ENCODE results near the gene CCDC28A. TPM values are rescaled to one million over a fixed set of nuclear protein-coding genes. Genes with fewer than 3 reads are reported as not detected.

Gene CCDC28A
- total RNA-seq, 1 experiment from 2014 or later, result 12.0 TPM

- Histone ChIP-seq H4K20me1 (ENCODE audit: insufficient read depth) (peaks cover 3% of the 10 kb centered on the region; the same call in 1 of the 2 replicates), H3K4me2 (ENCODE audit: low read length) (no peak overlapping the region), H3K9me3 (ENCODE audit: control insufficient read depth in 1 of 2, insufficient read depth in 1 of 2, low read depth in 1 of 2, low read length in 2 of 2) (no peaks in the 10 kb centered on the region), H3K9me2 (ENCODE audit: insufficient read depth) (no peaks in the 10 kb centered on the region), H3K9ac (ENCODE audit: low read length) (no peak overlapping the region), H3K27me3 (ENCODE audit: insufficient read depth, low read length) (no peaks in the 10 kb centered on the region), H3K36me3 (ENCODE audit: control insufficient read depth in 1 of 2, insufficient read depth in 2 of 2, low read length in 2 of 2) (no peaks in the 10 kb centered on the region), H2AFZ (ENCODE audit: low read depth, low read length, poor library complexity, severe bottlenecking) (no peak overlapping the region), H3K27ac (ENCODE audit: low read depth, low read length) (no peak overlapping the region), H3K79me2 (ENCODE audit: insufficient read depth, low read length) (no peaks in the 10 kb centered on the region), H3K4me1 (ENCODE audit: control insufficient read depth in 1 of 2, insufficient read depth in 2 of 2, low read length in 2 of 2) (peaks cover 2 to 14% of the 10 kb centered on the region in 2 experiments; a peak in 3 of 4 replicates), H3K4me3 (replicated peaks in 1 of 2; ENCODE audit: low read depth in 1 of 2, low read length in 2 of 2) (no peak overlapping the region)
- ChIA-PET RAD21 (ENCODE audit: low non-redundant PET in 1 of 2, low total read pairs in 2 of 2, uncharacterized antibody in 2 of 2, unreplicated experiment in 2 of 2) (no interaction called here), CTCF (no interaction called here), POLR2A (no interaction called here)
- no peak for TF ChIP-seq CEBPB (IDR thresholded peaks at IDR 0.05; ENCODE audit: low read depth)
- no peak for TF ChIP-seq SIN3A (IDR thresholded peaks at IDR 0.05; ENCODE audit: low read depth)
- no peak for TF ChIP-seq POLR2AphosphoS5 (IDR thresholded peaks at IDR 0.05; ENCODE audit: low read depth, low read length)
- no peak for TF ChIP-seq EZH2phosphoT487 (IDR thresholded peaks at IDR 0.05; ENCODE audit: borderline replicate concordance)
- no peak for TF ChIP-seq JUND (IDR thresholded peaks at IDR 0.05)
- BruUV-seq (replicated peaks), result no TSS peak
- no peak for DNase-seq (ENCODE audit: low read depth, low spot score)
- ATAC-seq, result no peak
- intact Hi-C loops (cut with micrococcal nuclease), result no loop called here
Observed at GRCh38 chr6:138776659-138777058, 3.1 kb downstream of the CCDC28A start.

- Histone ChIP-seq H3K9me2 (ENCODE audit: insufficient read depth) (no peaks in the 10 kb centered on the region), H3K4me1 (ENCODE audit: control insufficient read depth in 1 of 2, insufficient read depth in 2 of 2, low read length in 2 of 2) (peaks cover 2 to 7% of the 10 kb centered on the region in 2 experiments; a peak in 2 of 4 replicates), H3K9ac (ENCODE audit: low read length) (no peak overlapping the region), H3K79me2 (ENCODE audit: insufficient read depth, low read length) (no peaks in the 10 kb centered on the region), H3K27me3 (ENCODE audit: insufficient read depth, low read length) (no peaks in the 10 kb centered on the region), H3K4me3 (replicated peaks in 1 of 2; ENCODE audit: low read depth in 1 of 2, low read length in 2 of 2) (no peak overlapping the region), H4K20me1 (ENCODE audit: insufficient read depth) (peaks cover 3% of the 10 kb centered on the region; the same call in 1 of the 2 replicates), H3K4me2 (ENCODE audit: low read length) (no peak overlapping the region), H2AFZ (ENCODE audit: low read depth, low read length, poor library complexity, severe bottlenecking) (no peak overlapping the region), H3K27ac (ENCODE audit: low read depth, low read length) (no peak overlapping the region), H3K36me3 (ENCODE audit: control insufficient read depth in 1 of 2, insufficient read depth in 2 of 2, low read length in 2 of 2) (no peaks in the 10 kb centered on the region), H3K9me3 (ENCODE audit: control insufficient read depth in 1 of 2, insufficient read depth in 1 of 2, low read depth in 1 of 2, low read length in 2 of 2) (no peaks in the 10 kb centered on the region)
- ChIA-PET CTCF (interaction anchor here (0.6 kb wide), 1 partner anchor 441 kb away, joined by 4 read pairs; no protein-coding TSS in a partner anchor), POLR2A (no interaction called here), RAD21 (ENCODE audit: low non-redundant PET in 1 of 2, low total read pairs in 2 of 2, uncharacterized antibody in 2 of 2, unreplicated experiment in 2 of 2) (no interaction called here)
- ATAC-seq, result no peak
- intact Hi-C loops (cut with micrococcal nuclease), result no loop called here
- no peak for DNase-seq (ENCODE audit: low read depth, low spot score)
- no peak for TF ChIP-seq ZFX (IDR thresholded peaks at IDR 0.05)
- TF ChIP-seq POLR2AphosphoS5 (IDR thresholded peaks at IDR 0.05; ENCODE audit: low read depth, low read length), result no peak
- no peak for TF ChIP-seq EZH2 (IDR thresholded peaks at IDR 0.05)
- TF ChIP-seq SIN3A (IDR thresholded peaks at IDR 0.05; ENCODE audit: low read depth), result no peak
- TF ChIP-seq TCF7L2 (IDR thresholded peaks at IDR 0.05; ENCODE audit: borderline replicate concordance, extremely low read depth, insufficient read depth, insufficient read length), result no peak
- TF ChIP-seq ELF1 (IDR thresholded peaks at IDR 0.05; ENCODE audit: borderline replicate concordance, low read depth), result no peak
- TF ChIP-seq MAX (IDR thresholded peaks at IDR 0.05), result no peak
- TF ChIP-seq SRF (IDR thresholded peaks at IDR 0.05; ENCODE audit: low read depth), result no peak
- no peak for TF ChIP-seq EZH2phosphoT487 (IDR thresholded peaks at IDR 0.05; ENCODE audit: borderline replicate concordance)
- TF ChIP-seq ATF3 (IDR thresholded peaks at IDR 0.05), result no peak
- no peak for TF ChIP-seq RAD21 (IDR thresholded peaks at IDR 0.05; ENCODE audit: low read depth)
- TF ChIP-seq CEBPB (IDR thresholded peaks at IDR 0.05; ENCODE audit: low read depth), result no peak
- TF ChIP-seq ZNF274 (IDR thresholded peaks at IDR 0.05; ENCODE audit: low read depth, low read length), result no peak
- TF ChIP-seq ZBTB33 (IDR thresholded peaks at IDR 0.05; ENCODE audit: extremely low read depth, insufficient replicate concordance, low read length), result no peak
- no TSS peak for BruUV-seq (replicated peaks)
Observed at GRCh38 chr6:138778331-138778730, 4.8 kb downstream of the CCDC28A start.

Data from HCT116 (cell line).